ENCODE data around the gene KIZ. TPM values are rescaled to one million over a fixed set of nuclear protein-coding genes. Genes with fewer than 3 reads are reported as not detected.
A peak's percentile ranks its signal among the peaks of the same experiment; 100 is the strongest.

The KIZ gene
- total RNA-seq, 4 donors from 2014 or later: 23.2 to 58.7 (median 28.3) TPM

DNA sequence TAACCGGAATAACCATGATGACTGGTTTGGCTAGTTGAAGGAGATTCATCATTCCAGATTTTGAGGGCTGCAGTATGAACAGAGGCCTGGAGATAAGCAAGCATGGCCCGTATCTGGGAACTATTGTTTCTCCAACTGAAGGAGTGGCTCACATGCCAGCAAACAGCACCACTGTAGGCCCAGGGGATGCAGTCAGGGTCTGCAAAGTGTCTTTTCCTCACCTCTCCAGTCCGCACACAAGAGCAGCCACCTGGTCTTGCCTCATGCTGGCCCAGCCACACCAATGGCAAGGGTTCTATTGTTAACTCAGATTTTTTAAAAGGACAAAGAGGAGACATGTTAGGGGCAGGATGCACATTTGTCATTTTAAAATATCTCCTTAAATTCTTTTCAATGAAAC is 55.1 kb downstream of the KIZ start:
- Histone ChIP-seq H3K27ac (peak overlapping the region; percentile 81 to 83), H3K27me3 (no peaks in the 10 kb centered on the region), H3K4me3 (no peak overlapping the region), H3K36me3 (no peaks in the 10 kb centered on the region), H3K4me1 (peaks cover 13 to 16% of the 10 kb centered on the region in 2 donors), H3K9me3 (no peaks in the 10 kb centered on the region)
- intact Hi-C loops (cut with DNase I; ENCODE audit: low total_unique reads): no loop called here
- TF ChIP-seq, protein P1, sequence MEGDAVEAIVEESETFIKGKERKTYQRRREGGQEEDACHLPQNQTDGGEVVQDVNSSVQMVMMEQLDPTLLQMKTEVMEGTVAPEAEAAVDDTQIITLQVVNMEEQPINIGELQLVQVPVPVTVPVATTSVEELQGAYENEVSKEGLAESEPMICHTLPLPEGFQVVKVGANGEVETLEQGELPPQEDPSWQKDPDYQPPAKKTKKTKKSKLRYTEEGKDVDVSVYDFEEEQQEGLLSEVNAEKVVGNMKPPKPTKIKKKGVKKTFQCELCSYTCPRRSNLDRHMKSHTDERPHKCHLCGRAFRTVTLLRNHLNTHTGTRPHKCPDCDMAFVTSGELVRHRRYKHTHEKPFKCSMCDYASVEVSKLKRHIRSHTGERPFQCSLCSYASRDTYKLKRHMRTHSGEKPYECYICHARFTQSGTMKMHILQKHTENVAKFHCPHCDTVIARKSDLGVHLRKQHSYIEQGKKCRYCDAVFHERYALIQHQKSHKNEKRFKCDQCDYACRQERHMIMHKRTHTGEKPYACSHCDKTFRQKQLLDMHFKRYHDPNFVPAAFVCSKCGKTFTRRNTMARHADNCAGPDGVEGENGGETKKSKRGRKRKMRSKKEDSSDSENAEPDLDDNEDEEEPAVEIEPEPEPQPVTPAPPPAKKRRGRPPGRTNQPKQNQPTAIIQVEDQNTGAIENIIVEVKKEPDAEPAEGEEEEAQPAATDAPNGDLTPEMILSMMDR (IDR thresholded peaks at IDR 0.05): no peak
- no peak for TF ChIP-seq POLR2A (IDR thresholded peaks at IDR 0.05)
- no peak for DNase-seq

DNA sequence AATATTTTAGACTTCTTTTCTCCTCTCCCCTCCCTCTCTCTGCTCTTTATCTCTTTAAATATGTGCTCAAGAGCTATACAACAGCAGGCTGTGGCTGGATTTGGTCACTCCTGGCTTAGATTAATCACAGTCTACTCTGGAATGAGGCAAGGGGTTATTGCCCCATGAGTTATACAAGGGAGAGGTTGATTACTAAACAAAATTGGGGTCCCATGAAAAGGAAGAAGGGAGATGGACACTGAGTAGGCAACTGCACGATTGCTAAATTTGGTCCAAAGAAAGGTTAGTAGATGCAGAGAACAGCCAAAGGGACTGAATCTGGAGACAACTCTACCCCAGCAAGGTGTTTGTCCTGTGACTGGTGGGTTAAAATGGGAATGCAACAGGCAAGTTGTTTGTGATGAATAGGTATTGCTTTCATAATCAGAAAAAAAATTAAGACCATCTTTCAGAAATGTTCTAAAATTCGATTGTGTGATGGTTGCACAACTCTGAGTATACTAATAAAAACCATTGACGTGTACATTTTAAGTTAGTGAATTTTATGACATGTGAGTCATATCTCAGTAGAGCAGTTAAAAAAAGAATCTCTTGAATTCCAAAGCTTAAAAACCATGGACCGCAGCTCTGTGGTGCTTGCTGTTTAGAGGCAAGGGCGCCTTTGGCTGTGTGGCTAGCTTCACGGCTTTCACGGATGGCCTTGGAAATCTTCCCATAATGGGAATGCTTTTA is 57.1 kb downstream of the KIZ start:
- H3K36me3 ChIP-seq: no peaks in the 10 kb centered on the region
- H3K27me3 ChIP-seq: no peaks in the 10 kb centered on the region
- H3K4me3 ChIP-seq: no peak overlapping the region
- peak; percentile 52 to 65 for DNase-seq
- H3K4me1 ChIP-seq: peaks cover 13 to 16% of the 10 kb centered on the region in 2 donors
- H3K27ac ChIP-seq: peak overlapping the region; percentile 81 to 83
- TF ChIP-seq, protein P1 (IDR thresholded peaks at IDR 0.05): no peak
- TF ChIP-seq POLR2A (IDR thresholded peaks at IDR 0.05): no peak
- intact Hi-C loops (cut with DNase I; ENCODE audit: low total_unique reads): no loop called here
- H3K9me3 ChIP-seq: no peaks in the 10 kb centered on the region

DNA sequence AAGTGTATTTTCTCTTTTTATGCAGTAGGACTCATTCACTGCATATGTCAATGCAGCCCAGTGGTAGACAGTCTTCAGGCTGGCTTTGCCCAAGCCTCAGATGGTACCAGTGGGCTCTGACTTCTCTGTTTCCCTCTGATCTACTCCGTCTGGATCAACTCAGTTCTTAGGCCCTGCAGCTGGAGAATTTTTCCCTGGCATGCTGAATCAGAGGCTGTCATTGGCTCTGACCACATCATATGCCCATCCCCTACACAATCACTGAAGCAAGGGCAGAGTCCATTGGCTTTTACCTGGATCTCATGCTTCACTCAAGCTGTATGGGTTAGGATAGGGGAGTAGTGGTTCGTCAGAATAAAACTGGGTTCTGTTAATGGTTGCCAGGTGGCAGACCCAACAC is 57.8 kb downstream of the KIZ start:
- no peaks in the 10 kb centered on the region for H3K9me3 ChIP-seq
- no peak for DNase-seq
- peaks cover 13 to 16% of the 10 kb centered on the region in 2 donors for H3K4me1 ChIP-seq
- no peak overlapping the region for H3K4me3 ChIP-seq
- intact Hi-C loops (cut with DNase I; ENCODE audit: low total_unique reads): no loop called here
- no peaks in the 10 kb centered on the region for H3K36me3 ChIP-seq
- peak overlapping the region; percentile 81 to 83 for H3K27ac ChIP-seq
- TF ChIP-seq POLR2A (IDR thresholded peaks at IDR 0.05): no peak
- TF ChIP-seq, protein P1 (IDR thresholded peaks at IDR 0.05): no peak
- H3K27me3 ChIP-seq: no peaks in the 10 kb centered on the region

DNA sequence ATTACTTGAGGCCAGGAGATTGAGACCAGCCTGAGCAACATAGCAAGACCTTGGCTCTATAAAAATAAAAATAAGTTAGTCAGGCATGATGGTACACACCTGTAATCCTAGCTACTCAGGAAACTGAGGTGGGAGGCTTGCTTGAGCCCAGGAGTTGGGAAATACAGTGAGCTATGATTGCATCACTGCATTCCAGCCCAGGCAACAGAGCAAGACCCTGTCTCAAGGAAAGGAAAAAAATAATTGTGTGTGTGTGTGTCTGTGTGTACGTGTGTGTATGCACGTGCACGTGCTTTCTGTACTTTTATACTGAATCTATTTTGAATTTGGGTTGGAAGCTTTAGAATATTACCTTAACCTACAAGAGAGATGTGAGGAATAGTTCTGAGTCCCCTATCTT is 58.9 kb downstream of the KIZ start:
- intact Hi-C loops (cut with DNase I; ENCODE audit: low total_unique reads): no loop called here
- Histone ChIP-seq H3K27ac (peak overlapping the region; percentile 81 to 83), H3K4me3 (no peak overlapping the region), H3K27me3 (no peaks in the 10 kb centered on the region), H3K36me3 (no peaks in the 10 kb centered on the region), H3K9me3 (no peaks in the 10 kb centered on the region), H3K4me1 (peaks cover 13 to 16% of the 10 kb centered on the region in 2 donors)
- DNase-seq: peak; percentile 59 to 70
- TF ChIP-seq, protein P1 (IDR thresholded peaks at IDR 0.05): no peak
- TF ChIP-seq POLR2A (IDR thresholded peaks at IDR 0.05): no peak

DNA sequence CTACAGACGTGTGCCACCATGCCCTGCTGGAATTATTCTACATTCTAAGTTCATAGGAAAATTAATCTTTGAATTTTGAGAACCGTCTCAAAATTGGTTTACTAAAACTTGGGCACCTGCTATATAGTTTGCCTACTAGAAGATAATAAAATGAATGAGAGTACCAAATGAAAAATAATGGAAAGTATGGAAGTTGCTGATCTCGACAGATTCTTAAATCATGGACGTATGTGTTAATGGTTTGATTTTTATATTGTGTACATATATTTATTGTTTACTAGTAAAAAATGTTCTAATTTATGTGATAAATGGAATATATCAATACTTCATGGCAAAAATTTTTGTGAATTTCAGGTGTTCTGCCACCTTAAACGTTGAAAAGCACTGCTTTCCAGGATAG is 60.0 kb downstream of the KIZ start:
- intact Hi-C loops (cut with DNase I; ENCODE audit: low total_unique reads): no loop called here

More for the DNA sequence above, 60.0 kb downstream of the KIZ start:
- TF ChIP-seq POLR2A (IDR thresholded peaks at IDR 0.05): no peak
- TF ChIP-seq, protein P1 (IDR thresholded peaks at IDR 0.05): no peak
- no peak for DNase-seq
- Histone ChIP-seq H3K4me3 (no peak overlapping the region), H3K36me3 (no peaks in the 10 kb centered on the region), H3K27me3 (no peaks in the 10 kb centered on the region), H3K27ac (peak overlapping the region in 1 of 2 donors; percentile 83), H3K4me1 (peaks cover 7 to 10% of the 10 kb centered on the region in 2 donors), H3K9me3 (no peaks in the 10 kb centered on the region)
